Breast epithelium (tissue), 3 donors: Measurements from ENCODE around the gene SLC9A8.

Experiments
- CTCF ChIP-seq, 3 donors: fragments of 450-650 bp; IDR thresholded peaks; one replicate each; pipeline ENCODE4 v1.5.1; 2016 to 2017; ENCODE audit warnings: antibody characterized with exemption in 3 of 3, mild to moderate bottlenecking in 3 of 3, moderate library complexity in 3 of 3
- POLR2AphosphoS5 ChIP-seq, 3 donors: sonication (generic); formaldehyde crosslinking; IDR thresholded peaks; one replicate each; pipeline ENCODE4 v1.6.1; 2017; ENCODE audit warnings: antibody characterized with exemption in 3 of 3

- TF ChIP-seq CTCF (IDR thresholded peaks at IDR 0.05) (no peak), POLR2AphosphoS5 (IDR thresholded peaks at IDR 0.05) (no peak)
Observed at GRCh38 chr20:49916146-49917002, 103.7 kb downstream of the SLC9A8 start.
